OCI-M1 (cell line): ENCODE measurements around the gene ZNF488.
A peak's percentile ranks its signal among the peaks of the same experiment; 100 is the strongest.

Experiments used
- DNase-seq: peaks from one replicate; lab custom pipeline; 2025; lab: John Stamatoyannopoulos, UW

The ZNF488 gene

GRCh38 chr10:47366181-47366631 is 17.9 kb downstream of the ZNF488 start:
- DNase-seq: no peak

GRCh38 chr10:47365431-47366180 is 18.5 kb downstream of the ZNF488 start:
- DNase-seq: no peak

GRCh38 chr10:47364911-47365310 is 19.2 kb downstream of the ZNF488 start:
- no peak for DNase-seq

- no peak for DNase-seq
These were observed 19.7 kb downstream of the ZNF488 start for GRCh38 chr10:47364366-47364765.

GRCh38 chr10:47363781-47364180 is 20.3 kb downstream of the ZNF488 start:
- DNase-seq: no peak

GRCh38 chr10:47362199-47362598 is 21.9 kb downstream of the ZNF488 start:
- no peak for DNase-seq

GRCh38 chr10:47361293-47361692 is 22.8 kb downstream of the ZNF488 start:
- peak; percentile 76 for DNase-seq

GRCh38 chr10:47360419-47361040 is 23.6 kb downstream of the ZNF488 start:
- no peak for DNase-seq

GRCh38 chr10:47359626-47360418 is 24.3 kb downstream of the ZNF488 start:
- no peak for DNase-seq

GRCh38 chr10:47359101-47359500 is 25.0 kb downstream of the ZNF488 start:
- DNase-seq: no peak

- DNase-seq: no peak
These were observed 25.6 kb downstream of the ZNF488 start for GRCh38 chr10:47358457-47358856.

- DNase-seq: no peak
These were observed 26.2 kb downstream of the ZNF488 start for GRCh38 chr10:47357911-47358310.

GRCh38 chr10:47357131-47357582 is 26.9 kb downstream of the ZNF488 start:
- DNase-seq: no peak

- DNase-seq: no peak
These were observed 27.4 kb downstream of the ZNF488 start for GRCh38 chr10:47356708-47357107.

- DNase-seq: no peak
These were observed 29.2 kb downstream of the ZNF488 start for GRCh38 chr10:47354900-47355299.

- no peak for DNase-seq
These were observed 29.9 kb downstream of the ZNF488 start for GRCh38 chr10:47354165-47354564.

- no peak for DNase-seq
These were observed 30.7 kb downstream of the ZNF488 start for GRCh38 chr10:47353351-47353750.

GRCh38 chr10:47351899-47352815 is 31.9 kb downstream of the ZNF488 start:
- DNase-seq: no peak

GRCh38 chr10:47350671-47351640 is 33.1 kb downstream of the ZNF488 start:
- DNase-seq: no peak

GRCh38 chr10:47349941-47350371 is 34.1 kb downstream of the ZNF488 start:
- DNase-seq: no peak
